COLO668 (cell line): Measurements from ENCODE around the gene ROBO1.

Experiments used
- DNase-seq: peaks from one replicate; lab custom pipeline; 2025; ENCODE audit not compliant: unreplicated experiment; lab: John Stamatoyannopoulos, UW

ROBO1 gene

GRCh38 chr3:78604341-78604740, 1163.5 kb downstream of the ROBO1 start:
- no peak for DNase-seq

- DNase-seq: no peak
Observed at GRCh38 chr3:78601249-78601648, 1166.5 kb downstream of the ROBO1 start.

GRCh38 chr3:78589778-78590177, 1178.0 kb downstream of the ROBO1 start:
- no peak for DNase-seq

- DNase-seq: no peak
Observed at GRCh38 chr3:78588906-78589621, 1178.7 kb downstream of the ROBO1 start.

- no peak for DNase-seq
Observed at GRCh38 chr3:78580681-78581080, 1187.1 kb downstream of the ROBO1 start.

- DNase-seq: no peak
Observed at GRCh38 chr3:78571486-78571885, 1196.3 kb downstream of the ROBO1 start.

GRCh38 chr3:78570496-78570895, 1197.3 kb downstream of the ROBO1 start:
- DNase-seq: no peak

GRCh38 chr3:78569804-78570203, 1198.0 kb downstream of the ROBO1 start:
- no peak for DNase-seq

GRCh38 chr3:78565712-78566111, 1202.1 kb downstream of the ROBO1 start:
- no peak for DNase-seq

- no peak for DNase-seq
Observed at GRCh38 chr3:78562328-78562727, 1205.5 kb downstream of the ROBO1 start.
